Epithelial cell of proximal tubule (primary cell): ENCODE measurements around the gene SPRR2E. TPM values are rescaled to one million over a fixed set of nuclear protein-coding genes. Genes with fewer than 3 reads are reported as not detected.
"Not testable (repeated sequence)": the region's sequence is repeated elsewhere in the genome, so short reads cannot be mapped to it uniquely, and the experiment has no call there.

Experiments used
- DNase-seq: peaks from one replicate; pipeline ENCODE4 v3.0.0-alpha.2; 2011; ENCODE audit warnings: low read depth
- H3K4me3 ChIP-seq: 2 replicates; pipeline ENCODE4 v1.5.1; 2011; ENCODE audit warnings: low read depth, mild to moderate bottlenecking, low read length
- CTCF ChIP-seq: conservative IDR thresholded peaks from 2 replicates; pipeline ENCODE4 v1.5.1; 2012; ENCODE audit warnings: low read depth, mild to moderate bottlenecking, low read length
- total RNA-seq: library from RNA; depleted of rRNA; stranded (reverse); fragments of >200 nt; gene quantifications from 2 replicates; pipeline ENCODE4 v1.2.3, GENCODE V29; 2015

SPRR2E gene
- total RNA-seq, 1 donor from 2014 or later, result not detected

GRCh38 chr1:153058826-153059784 lies 35.2 kb downstream of the SPRR2E start:
- no peak for DNase-seq
- no peak for TF ChIP-seq CTCF
- no peak overlapping the region for H3K4me3 ChIP-seq

- no peak for DNase-seq
- no peak for TF ChIP-seq CTCF
These were observed 36.2 kb downstream of the SPRR2E start for GRCh38 chr1:153058154-153058553.

GRCh38 chr1:153057375-153057774 lies 37.0 kb downstream of the SPRR2E start, which contains the start of gene SPRR2A:
Gene SPRR2A (minus strand): TSS chr1:153057512. CDS start chr1:153056735, 777 bp downstream.
- H3K4me3 ChIP-seq, result no peak within 1 kb of the TSS
- TF ChIP-seq CTCF, result no peak
- DNase-seq, result no peak

More at GRCh38 chr1:153058154-153058553, 36.2 kb downstream of the SPRR2E start:
- H3K4me3 ChIP-seq, result no peak overlapping the region

- DNase-seq, H3K4me3 ChIP-seq: not testable (repeated sequence)
These were observed 38.2 kb downstream of the SPRR2E start for GRCh38 chr1:153056111-153056510.

GRCh38 chr1:153049211-153049610 lies 45.1 kb downstream of the SPRR2E start:
- no peak for TF ChIP-seq CTCF
- no peak overlapping the region for H3K4me3 ChIP-seq
- DNase-seq, result no peak

Other genes with a start within 250 kb of the SPRR2E start
- gene LCE7A, start 234.5 kb downstream of the SPRR2E start, total RNA-seq, result not detected in 2 replicates
- gene SMCP, start 216.2 kb downstream of the SPRR2E start, total RNA-seq, result not detected in 2 replicates
- gene IVL, start 186.0 kb downstream of the SPRR2E start, total RNA-seq, result 0.35 and 2.1 TPM in 2 replicates
- not detected in 2 replicates for gene SPRR5, start 147.3 kb downstream of the SPRR2E start, total RNA-seq
- not detected in 2 replicates for gene SPRR4, start 123.9 kb downstream of the SPRR2E start, total RNA-seq
- not detected in 2 replicates for gene SPRR1A, start 110.4 kb downstream of the SPRR2E start, total RNA-seq
- gene SPRR3, start 92.8 kb downstream of the SPRR2E start, total RNA-seq, result not detected in 2 replicates
- 0.75 TPM in 1 of 2 replicates, not detected in the other for gene SPRR1B, start 63.3 kb downstream of the SPRR2E start, total RNA-seq
- gene SPRR2D, start 53.4 kb downstream of the SPRR2E start, total RNA-seq, result not detected in 2 replicates
- gene SPRR2A, start 37.0 kb downstream of the SPRR2E start, total RNA-seq, result 0.92 and 1.8 TPM in 2 replicates
- not detected in 2 replicates for gene SPRR2B, start 22.9 kb downstream of the SPRR2E start, total RNA-seq
- gene SPRR2F, start 19.0 kb upstream of the SPRR2E start, total RNA-seq, result not detected in 2 replicates
- gene SPRR2G, start 56.4 kb upstream of the SPRR2E start, total RNA-seq, result not detected in 2 replicates
- gene LELP1, start 108.9 kb upstream of the SPRR2E start, total RNA-seq, result not detected in 2 replicates
- 0.72 TPM in 1 of 2 replicates, not detected in the other for gene PRR9, start 123.1 kb upstream of the SPRR2E start, total RNA-seq
- not detected in 2 replicates for gene LORICRIN, start 165.2 kb upstream of the SPRR2E start, total RNA-seq
- not detected in 2 replicates for gene PGLYRP3, start 218.4 kb upstream of the SPRR2E start, total RNA-seq